EL (cell line): Measurements from ENCODE around the gene CAMK1D.
"Not testable (repeated sequence)": the region's sequence is repeated elsewhere in the genome, so short reads cannot be mapped to it uniquely, and the experiment has no call there.

Source experiments
- DNase-seq: peaks from one replicate; pipeline ENCODE4 v3.0.0-alpha.2; 2016

Gene CAMK1D

DNA sequence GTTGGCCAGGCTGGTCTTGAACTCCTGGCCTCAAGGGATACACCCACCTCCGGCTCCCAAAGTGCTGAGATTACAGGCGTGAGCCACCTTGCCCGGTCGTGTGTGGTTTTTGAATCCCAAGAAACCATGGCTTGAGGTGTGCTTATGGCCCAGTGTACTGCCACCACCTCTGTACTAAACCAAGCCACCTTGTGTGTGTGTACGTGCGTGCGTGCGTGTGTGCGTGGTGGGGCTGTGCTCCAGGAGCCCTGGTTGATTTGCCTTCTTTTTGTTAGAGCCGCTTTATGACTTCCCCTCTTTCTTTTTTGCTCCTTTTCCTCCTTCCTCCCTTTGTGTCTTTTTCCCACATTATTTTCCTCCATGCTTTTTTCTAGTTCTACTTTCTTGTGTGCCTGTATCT lies 121.4 kb downstream of the CAMK1D start:
- DNase-seq: no peak

DNA sequence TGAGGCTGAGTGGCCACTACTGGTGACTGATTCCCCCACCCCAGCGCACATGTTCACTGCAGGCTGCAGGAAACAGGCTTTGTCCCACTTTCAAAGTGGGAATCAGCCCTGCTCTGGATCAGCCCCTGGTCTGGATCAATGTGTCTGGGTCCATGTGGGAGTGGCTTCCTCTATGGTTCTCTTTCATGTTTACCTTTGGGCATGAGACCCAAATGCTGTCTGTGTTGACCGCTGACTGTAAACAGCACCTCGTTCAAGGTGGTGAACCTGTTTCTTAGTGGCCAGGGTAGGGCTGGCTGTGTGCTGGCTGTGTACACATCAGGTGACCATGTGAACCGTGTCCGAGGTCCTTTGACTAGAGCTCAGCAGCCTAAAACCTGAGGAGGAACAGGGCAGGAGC lies 121.8 kb downstream of the CAMK1D start:
- no peak for DNase-seq

DNA sequence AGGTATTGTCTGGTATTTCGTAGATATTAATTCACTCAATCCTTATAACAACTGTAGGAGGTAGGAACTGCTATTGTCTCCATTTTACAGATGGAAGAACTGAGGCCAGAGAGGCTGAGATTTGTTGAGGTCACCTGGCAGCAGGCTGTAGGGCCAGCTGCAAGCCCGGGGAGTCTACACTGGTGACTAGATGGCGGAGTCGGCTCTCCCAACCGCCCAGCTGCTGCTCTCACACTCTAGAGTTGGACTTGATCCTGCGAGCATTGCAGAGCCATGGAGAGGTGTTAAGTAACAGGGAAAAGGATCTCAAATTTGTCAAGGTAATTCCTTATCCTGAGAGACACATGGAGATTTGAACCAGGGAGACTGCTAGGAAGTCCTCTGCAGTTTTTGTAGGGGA lies 124.1 kb downstream of the CAMK1D start:
- no peak for DNase-seq

DNA sequence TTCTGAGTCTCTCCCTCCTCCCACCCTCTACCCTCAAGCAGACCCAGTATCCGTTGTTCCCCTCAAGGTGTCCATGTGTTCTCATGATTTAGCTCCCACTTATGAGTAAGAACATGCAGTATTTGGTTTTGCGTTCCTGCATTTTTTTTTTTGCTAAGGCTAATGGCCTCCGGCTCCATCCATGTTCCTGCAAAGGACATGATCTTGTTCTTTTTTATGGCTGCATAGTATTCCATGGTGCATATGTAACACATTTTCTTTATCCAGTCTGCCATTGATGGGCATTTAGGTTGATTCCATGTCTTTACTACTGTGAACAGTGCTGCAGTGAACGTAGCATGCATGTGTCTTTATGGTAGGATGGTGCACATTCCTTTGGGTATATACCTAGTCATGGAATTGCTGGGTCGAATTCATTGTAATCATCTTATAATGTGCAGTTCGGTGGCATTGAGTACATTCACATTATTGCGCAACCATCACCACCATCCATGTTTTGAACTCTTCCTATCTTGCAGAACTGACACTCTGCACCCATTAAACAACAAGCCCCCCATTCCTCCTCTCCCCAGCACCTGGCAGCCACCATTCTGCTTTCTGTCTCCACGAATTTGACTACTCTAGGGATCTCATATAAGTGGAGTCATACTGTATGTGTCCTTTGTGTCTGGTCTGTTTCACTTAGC lies 125.5 kb downstream of the CAMK1D start:
- DNase-seq: no peak

DNA sequence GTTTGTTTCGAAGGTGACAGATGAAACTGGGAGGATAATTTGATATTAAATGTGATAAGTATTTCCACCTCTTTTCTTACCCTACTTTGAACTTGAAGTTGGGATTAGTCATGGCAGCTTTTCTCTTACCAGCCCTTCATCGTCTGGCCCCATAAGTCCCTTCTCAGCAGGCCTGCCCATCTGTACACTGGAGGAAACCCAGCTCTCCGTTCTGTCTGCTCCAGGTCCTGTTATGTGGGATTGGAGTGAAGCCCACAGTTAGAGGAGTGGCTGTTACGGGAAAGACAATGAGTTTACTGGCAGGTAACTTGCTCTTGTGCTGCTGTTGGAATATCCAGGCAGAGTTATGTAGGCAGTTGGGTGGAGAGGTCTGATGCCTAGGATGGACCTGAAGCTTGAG lies 127.3 kb downstream of the CAMK1D start:
- DNase-seq: no peak

DNA sequence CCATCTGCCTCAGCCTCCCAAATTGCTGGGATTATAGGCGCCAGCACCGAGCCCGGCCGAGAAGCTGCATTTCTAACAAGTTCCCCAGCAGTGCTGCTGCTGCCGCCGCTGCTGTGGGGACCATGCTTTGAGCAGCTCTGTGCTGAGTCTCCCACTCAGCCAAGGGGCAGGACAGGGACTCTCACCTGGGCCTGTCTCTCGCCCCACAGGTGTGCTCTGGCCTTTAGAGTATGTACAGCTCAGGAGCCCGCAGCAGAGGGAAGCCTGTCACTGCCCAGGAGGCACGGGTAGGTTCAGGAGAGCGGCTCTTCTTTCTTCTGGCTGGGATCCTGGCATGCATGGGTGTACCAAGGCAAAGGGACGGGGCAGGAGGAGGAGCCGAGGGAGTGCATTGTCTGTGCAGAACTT lies 130.1 kb downstream of the CAMK1D start:
- no peak for DNase-seq

DNA sequence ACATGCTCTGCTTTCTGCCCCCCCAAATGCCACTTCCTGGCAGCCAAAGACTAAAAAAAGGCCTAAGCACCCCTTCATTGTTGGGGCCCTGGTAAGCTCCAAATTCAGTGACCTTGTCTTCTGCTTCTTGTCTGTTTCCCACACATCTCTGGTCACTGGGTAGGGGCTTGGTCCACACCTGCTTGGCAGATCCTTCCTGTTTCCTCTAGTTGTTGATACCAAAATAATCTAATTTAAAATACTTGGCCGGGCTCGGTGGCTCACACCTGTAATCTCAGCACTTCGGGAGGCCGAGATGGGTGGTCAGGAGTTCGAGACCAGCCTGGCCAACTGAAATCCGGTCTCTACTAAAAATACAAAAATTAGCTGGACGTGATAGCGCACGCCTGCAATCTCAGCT lies 130.6 kb downstream of the CAMK1D start:
- DNase-seq: no peak

DNA sequence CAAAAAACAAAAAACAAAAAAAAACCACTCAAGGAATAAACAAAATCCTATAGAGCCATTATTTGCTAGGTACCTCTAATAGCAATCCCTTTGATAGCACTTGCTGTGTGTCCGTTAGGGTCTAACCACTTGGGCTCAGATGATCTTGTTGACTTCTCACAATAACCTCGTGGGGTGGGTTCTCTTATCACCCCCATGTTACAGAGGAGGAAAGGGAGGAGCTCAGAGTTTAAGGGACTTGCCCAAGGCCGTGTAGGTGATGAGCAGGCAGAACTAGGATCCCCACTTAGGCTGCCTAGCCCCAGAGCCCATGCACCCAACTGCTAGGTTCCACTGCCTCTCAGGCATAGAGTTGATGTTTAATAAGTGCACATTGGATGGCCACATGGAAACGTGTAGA lies 131.1 kb downstream of the CAMK1D start:
- DNase-seq: no peak

DNA sequence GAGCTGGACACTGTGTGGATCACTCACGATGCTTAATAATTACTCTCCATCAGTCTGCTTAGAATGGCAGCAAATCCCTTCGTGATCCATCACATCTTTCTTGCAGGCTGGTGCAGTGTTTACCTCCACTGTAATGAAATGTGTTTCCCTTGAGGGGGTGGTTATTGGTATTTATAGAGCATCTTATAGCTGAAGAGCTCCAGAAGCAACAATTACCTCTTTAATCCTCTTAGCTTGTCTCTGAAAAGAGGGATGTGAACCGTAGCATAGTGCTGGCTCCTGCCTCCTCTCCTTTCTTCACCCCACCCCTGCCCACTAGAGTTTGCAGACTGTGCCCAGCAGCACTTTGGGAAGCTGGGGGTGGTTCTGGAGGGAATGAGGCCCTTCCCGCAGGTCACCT lies 132.6 kb downstream of the CAMK1D start:
- no peak for DNase-seq

DNA sequence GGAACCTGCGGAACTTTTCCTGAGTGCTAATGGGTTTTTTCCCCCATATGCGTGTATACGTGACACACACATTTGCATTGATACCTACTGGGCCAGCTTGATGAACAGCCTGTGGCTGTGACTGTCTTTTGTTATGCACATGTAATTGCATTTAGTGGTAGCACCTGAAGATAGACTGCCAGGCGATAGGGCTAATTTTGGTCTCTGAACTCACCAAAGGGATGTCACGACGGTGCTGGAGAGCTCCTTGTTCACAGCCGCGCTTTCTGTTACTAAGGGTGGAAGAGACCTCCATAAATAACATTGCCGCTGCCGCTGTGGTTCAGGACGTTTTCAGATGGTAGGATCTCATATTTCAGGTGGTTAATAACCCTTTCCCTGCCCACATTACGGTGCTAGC lies 133.2 kb downstream of the CAMK1D start:
- DNase-seq: no peak

DNA sequence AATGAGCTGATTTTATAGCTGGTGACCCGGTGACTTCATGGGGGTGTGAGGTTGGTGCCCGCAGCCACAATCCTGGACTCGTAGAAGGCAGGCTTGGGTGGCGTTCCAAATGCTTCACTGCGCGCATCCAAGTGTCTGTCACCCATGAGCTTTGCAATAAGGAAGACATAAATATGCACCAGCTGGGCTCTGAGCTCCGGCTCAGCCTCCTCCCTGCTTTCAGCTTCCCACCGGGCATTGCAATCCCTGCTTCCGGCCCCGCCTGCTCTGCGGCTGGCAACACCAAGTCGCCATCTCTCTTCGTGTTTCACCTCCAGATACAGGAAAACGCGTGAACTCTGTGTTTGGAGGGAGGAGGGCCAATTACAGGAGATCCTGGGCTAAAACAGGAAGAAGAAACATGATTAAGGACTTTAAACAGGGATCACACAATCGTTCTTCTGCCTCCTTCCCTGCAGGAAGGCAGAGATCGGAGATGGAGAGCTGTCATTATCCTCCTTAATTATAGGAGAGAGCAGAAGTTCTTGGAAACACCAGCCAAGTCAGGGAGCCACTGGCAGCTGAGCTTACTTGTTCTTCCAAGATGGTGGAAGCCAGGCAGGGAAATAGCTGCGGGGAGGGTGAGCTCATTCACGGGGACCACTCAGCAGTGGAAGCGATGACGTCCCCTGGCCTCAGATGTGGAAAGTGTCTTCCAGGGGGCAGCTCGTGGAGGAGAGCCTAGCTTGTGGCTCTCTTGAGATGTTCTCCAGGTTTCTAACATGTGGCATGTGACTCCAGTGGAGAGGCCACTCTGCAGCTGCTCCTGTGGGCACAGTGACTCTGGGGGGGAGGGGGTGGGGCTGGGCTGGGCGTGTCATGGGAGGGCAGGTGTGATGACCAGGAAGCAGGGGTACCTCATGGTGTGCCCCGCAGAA lies 134.9 kb downstream of the CAMK1D start:
- no peak for DNase-seq

DNA sequence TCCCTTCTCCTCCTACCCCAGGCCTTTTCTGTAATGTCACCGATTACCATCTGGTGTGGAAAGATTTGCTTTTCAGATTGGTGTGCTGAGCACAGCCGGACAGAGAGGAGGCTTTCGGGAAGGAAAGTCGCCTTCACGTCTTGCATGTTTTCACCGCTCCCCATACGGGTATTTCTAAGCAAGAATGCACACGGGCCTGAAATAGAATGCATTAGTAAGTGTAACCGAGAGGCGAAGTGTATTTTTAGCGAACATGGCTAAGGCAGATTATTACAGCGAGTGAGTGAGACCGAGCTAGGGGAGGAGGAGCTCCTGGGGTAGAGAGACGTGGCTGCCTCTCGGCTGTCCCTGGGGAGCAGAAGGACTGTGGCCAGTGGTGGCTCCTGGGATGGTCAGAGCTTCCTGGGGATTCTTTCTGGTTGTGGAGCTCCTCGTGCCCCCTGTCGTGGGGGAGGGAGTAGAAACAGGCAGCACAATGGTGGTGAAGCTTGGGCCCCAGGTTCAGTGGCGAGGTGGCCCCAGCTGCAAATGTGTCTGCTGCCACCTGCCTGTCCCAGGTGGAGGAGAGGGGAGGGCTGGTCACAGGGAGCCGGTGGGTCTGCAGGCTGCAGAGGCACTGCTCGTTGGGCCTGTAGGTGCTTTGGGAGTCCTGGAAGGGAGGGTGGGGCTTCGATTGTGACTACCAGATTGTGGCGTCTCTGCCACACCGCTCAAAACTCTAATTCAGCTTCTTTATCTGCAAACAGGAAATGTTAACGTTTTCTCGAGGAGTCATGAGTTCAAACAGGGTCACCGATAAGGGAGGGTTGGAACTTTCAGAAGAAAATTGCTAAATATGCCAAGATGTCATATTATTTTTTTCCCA lies 135.8 kb downstream of the CAMK1D start:
- DNase-seq: peak; percentile 4

DNA sequence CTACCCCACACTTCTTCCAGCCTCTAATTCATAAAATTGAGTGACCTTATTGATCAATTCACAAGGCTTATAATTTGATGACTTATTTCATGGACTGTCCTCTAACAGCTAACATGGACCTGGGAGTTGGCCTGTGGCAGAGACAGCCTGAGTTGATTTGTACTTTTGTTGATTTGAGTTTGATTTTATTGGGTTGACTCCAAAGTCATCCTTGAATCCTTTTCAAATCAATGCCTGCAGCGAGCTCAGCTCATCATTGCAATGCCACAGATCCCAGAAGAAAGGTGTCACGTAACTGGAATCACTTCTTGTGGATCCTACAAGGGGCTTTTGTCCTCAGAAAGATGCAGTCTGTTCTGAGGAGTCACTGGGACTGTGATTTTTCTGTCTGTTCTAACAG lies 138.0 kb downstream of the CAMK1D start:
- DNase-seq: no peak

DNA sequence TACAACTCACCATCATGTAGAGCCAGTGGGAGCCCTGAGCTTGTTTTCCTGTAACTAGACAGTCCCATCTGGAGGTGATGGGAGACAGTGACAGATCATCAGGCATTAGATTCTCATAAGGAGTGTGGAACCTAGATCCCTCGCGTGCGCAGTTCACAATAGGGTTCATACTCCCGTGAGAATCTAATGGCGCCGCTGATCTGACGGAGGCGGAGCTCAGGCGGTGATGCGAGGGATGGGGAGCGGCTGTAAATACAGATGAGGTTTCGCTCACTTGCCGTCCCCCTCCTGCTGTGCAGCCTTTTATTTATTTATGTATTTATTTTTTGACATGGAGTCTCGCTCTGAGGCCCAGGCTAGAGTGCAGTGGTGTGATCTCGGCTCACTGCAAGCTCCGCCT lies 139.3 kb downstream of the CAMK1D start:
- DNase-seq: no peak

DNA sequence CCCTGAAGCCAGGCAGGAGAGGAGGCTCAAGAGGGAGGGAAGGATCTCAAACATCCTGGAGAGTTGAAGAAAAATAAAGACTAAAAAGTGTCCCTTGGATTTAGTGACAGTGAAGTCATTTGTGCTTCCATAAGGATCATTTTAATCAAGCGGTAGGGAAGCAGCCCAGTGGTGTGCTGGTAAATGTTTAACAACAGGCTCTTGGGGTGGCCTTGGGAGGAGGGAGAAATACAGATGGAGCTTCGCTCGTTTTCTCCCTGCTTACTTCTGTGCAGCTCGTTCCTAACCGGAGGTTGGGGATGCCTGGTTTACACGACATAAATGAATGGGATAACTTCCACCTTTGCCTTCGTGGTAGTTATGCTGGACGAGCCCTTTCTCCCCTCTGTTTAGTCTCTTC lies 140.0 kb downstream of the CAMK1D start:
- DNase-seq: no peak

DNA sequence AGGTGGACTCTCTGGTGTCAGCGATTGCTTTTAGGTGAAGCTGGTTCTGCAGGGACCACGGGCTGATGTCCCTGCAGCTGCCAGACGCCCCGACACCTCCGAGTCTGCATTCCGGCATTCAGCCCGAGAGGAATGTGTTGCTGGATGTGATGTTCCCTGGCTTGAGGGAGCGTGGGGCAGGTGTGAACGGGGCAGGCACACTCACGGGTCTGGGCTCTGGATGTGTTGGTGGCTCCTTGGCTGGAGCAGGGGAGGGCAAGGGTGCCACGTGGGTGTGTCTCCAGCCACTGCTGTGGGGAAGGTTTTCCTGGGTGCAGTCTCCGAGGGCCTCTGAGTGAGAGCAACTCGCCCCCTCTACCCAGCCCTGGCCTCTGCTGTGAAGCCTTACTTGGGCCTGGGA lies 140.5 kb downstream of the CAMK1D start:
- no peak for DNase-seq

DNA sequence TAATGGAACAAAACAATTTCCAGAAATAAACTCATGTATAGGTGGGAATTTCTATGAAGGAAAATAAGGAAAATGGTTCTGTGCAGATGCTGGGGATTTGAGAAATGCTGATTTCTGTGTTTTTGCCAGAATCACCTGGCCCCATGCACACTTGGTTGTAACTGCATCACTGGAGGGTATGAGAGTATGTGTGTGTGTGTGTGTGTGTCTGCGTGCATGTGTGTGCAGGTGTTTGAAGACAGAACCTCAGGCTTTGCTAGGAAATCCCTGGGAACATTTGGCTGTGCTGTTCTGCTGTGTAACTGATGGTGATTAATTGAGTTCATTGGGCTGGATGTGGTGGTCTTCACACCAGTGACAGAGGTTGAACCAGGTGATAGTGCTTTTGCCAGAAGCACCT lies 141.6 kb downstream of the CAMK1D start:
- DNase-seq: no peak

DNA sequence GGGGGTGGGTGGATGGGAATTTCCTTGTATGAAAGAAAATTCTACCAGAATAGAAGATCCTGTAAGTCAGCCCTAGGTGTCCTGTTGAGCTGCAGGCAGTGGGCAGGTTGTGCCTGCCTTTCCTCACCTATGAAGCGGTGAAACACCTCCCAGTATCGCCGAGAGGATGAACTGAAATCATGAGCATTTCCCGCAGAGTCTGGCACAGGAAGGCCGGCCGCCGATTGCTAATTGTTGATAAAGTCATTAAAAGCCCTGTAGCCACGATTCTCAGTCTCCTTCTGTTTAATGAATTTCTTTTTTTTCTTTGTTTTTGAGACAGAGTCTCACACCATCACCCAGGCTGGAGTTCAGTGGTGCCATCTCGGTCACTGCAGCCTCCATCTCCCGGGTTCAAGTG lies 142.1 kb downstream of the CAMK1D start:
- DNase-seq: no peak

DNA sequence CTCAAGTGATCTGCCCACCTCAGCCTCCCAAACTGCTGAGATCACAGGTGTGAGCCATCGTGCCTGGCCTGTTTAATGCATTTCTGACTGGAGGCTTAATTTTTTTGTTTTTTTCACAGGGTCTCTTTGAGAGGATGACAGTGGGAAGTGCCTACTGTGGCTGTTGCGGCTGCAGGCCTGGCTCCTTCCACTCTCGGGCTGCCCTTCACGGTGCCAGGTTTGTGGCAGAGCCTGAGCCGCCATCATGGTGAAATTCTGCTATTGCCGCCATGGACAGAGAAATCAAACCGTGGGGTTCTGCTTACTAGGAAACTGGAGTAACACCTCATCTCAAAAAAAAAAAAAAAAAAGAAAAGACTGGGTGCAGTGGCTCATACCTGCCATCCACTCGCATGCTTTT lies 142.7 kb downstream of the CAMK1D start:
- DNase-seq: no peak

DNA sequence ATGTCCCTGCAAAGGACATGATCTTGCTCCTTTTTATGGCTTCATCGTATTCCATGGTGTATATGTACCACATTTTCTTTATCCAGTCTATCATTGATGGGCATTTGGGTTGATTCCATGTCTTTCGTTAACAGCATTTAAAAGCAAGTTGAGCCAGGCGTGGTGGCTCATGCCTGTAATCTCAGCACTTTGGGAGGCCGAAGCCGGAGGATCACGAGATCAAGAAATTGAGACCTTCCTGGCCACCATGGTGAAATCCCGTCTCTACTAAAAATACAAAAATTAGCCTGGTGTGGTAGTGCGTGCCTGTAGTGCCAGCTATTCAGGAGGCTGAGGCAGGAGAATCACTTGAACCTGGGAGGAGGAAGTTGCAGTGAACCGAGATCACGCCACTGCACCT lies 147.7 kb downstream of the CAMK1D start:
- not testable (repeated sequence) for DNase-seq

DNA sequence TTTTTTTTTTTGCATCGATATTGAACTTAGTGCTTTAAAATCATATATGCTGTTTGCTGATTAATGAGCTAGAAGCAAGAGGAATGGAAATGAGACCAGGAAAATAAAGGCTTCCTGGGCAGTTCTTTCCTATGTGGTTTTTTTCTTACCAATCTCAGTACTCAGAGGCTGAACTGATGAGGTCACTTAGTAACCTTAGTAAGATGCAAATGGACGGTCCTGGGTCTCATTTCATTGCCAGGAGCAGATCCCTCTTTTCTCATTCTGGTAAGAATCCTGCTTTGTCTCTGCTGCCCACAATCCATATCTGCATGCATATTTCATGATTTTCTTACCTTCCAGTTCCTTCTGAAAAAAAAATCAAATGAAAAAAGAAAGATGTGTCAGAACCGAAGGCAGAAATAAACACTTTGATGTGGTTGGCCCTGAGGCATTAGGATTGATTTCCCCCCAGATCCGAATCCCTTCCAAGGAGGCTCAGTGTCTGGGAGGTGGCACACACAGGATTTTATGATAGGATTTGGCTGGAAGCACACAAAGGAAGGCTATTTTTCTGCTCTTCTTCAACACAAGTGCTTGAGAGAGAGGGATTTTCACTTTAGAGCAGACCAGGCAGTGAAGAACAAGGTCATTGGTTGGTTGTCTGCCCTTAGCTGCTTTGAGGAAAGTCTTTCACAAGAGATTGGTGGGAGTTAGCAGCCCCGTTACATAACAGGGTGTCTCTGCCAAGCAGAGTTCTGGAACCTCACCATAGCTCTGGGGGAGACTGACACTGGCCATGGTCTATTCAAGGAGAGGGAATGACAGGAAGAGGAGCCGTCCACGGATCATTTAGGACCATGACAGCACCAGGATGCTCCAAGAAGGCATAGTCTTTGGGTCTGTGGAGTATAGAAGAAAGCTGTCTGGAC lies 150.0 kb downstream of the CAMK1D start:
- DNase-seq: no peak
